Right renal pelvis (tissue), 4 donors: Measurements from ENCODE around the gene OSGEPL1. TPM values are rescaled to one million over a fixed set of nuclear protein-coding genes. Genes with fewer than 3 reads are reported as not detected.
A peak's percentile ranks its signal among the peaks of the same experiment; 100 is the strongest.
"Not testable (repeated sequence)": the region's sequence is repeated elsewhere in the genome, so short reads cannot be mapped to it uniquely, and the experiment has no call there.

ENCODE experiments used
- DNase-seq, 4 donors: peaks; one replicate each; pipeline ENCODE4 v3.0.0-alpha.2; 2013; ENCODE audit warnings: low read depth in 4 of 4, low spot score in 3 of 4, missing footprints in 1 of 4
- polyA plus RNA-seq, 4 donors: library from polyadenylated mRNA; unstranded; fragments of 120-200 nt; gene quantifications; one replicate each; pipeline ENCODE4 v1.2.1, GENCODE V29; 2013; ENCODE audit not compliant: insufficient read length in 4 of 4

OSGEPL1 gene
- polyA plus RNA-seq: 10 to 100 TPM; 15.7 to 22.5 (median 20.1) TPM

- peak; percentile 90 to 94 (median 90) for DNase-seq
These were observed at the start of gene OSGEPL1 for GRCh38 chr2:189762551-189763298. TSS of gene OSGEPL1 (minus strand) at chr2:189762792. CDS start at chr2:189761640, 1,152 bp downstream.

- DNase-seq: no peak
These were observed 40.8 kb upstream of the OSGEPL1 start for GRCh38 chr2:189803431-189803830.

GRCh38 chr2:189802396-189802912 lies 39.9 kb upstream of the OSGEPL1 start:
- DNase-seq: no peak

- no peak for DNase-seq
These were observed 36.9 kb upstream of the OSGEPL1 start for GRCh38 chr2:189799531-189799930.

- DNase-seq: no peak
These were observed 36.4 kb upstream of the OSGEPL1 start for GRCh38 chr2:189799030-189799331.

- no peak for DNase-seq
These were observed 35.9 kb upstream of the OSGEPL1 start for GRCh38 chr2:189798312-189799029.

GRCh38 chr2:189797902-189798301 lies 35.3 kb upstream of the OSGEPL1 start:
- no peak for DNase-seq

GRCh38 chr2:189794310-189794709 lies 31.7 kb upstream of the OSGEPL1 start:
- DNase-seq: no peak

- DNase-seq: no peak
These were observed 28.9 kb upstream of the OSGEPL1 start for GRCh38 chr2:189791338-189792042.

GRCh38 chr2:189783927-189784867 lies 21.6 kb upstream of the OSGEPL1 start, which contains the start of the genes ORMDL1 and PMS1:
TSS of gene ORMDL1 (minus strand) at chr2:189784339. CDS start at chr2:189782595, 1,744 bp downstream.
TSS of gene PMS1 (plus strand) at chr2:189784450. CDS start at chr2:189791810, 7,360 bp downstream.
- DNase-seq: peak; percentile 90 to 95 (median 90)

- peak in 3 of 4 donors; percentile 24 to 37 (median 25) for DNase-seq
These were observed 20.9 kb upstream of the OSGEPL1 start for GRCh38 chr2:189783451-189783926.

GRCh38 chr2:189782221-189782671 lies 19.7 kb upstream of the OSGEPL1 start:
- DNase-seq: no peak

- DNase-seq: no peak
These were observed 9.6 kb upstream of the OSGEPL1 start for GRCh38 chr2:189772212-189772611.

GRCh38 chr2:189770590-189771322 lies 8.2 kb upstream of the OSGEPL1 start:
- no peak for DNase-seq

GRCh38 chr2:189763908-189764661 lies 1.5 kb upstream of the OSGEPL1 start:
- DNase-seq: no peak

- DNase-seq: no peak
These were observed 402 bp downstream of the OSGEPL1 start for GRCh38 chr2:189762229-189762550.

- DNase-seq: not testable (repeated sequence)
These were observed 2.4 kb downstream of the OSGEPL1 start for GRCh38 chr2:189760154-189760553.

GRCh38 chr2:189756311-189756952 lies 6.2 kb downstream of the OSGEPL1 start:
- DNase-seq: no peak
